H1 (cell line): ENCODE measurements around the gene PEAK1. TPM values are rescaled to one million over a fixed set of nuclear protein-coding genes. Genes with fewer than 3 reads are reported as not detected.
"Not testable (repeated sequence)": the region's sequence is repeated elsewhere in the genome, so short reads cannot be mapped to it uniquely, and the experiment has no call there.

Experiments used
- CTCF ChIA-PET: fragments of 300-600 bp; sonication (Branson Sonifier 250); formaldehyde crosslinking; loops from one replicate; lab custom pipeline; 2021; ENCODE audit not compliant: partially characterized antibody; lab: Charles Lee
- POLR2A ChIA-PET: fragments of 300-600 bp; sonication (Branson Sonifier 250); formaldehyde crosslinking; loops from one replicate; lab custom pipeline; 2021; ENCODE audit warnings: inconsistent platforms; ENCODE audit not compliant: partially characterized antibody; lab: Charles Lee
- DNase-seq, 2 experiments: peaks; one replicate each; pipeline versions ENCODE4 v3.0.0 to v3.0.0-alpha.2; 2010 to 2022; ENCODE audit warnings: low spot score in 2 of 2, low read depth in 1 of 2, mixed read lengths in 1 of 2
- FAIRE-seq: peaks from 2 replicates; lab custom pipeline; 2011; peaks lifted over from hg19 to GRCh38; lab: Jason Lieb, UNC
- H2AFZ ChIP-seq: 2 replicates; pipeline ENCODE4 v1.8.1; 2012; ENCODE audit warnings: low read length, inconsistent platforms
- H2AK5ac ChIP-seq: 2 replicates; pipeline ENCODE4 v1.6.1; 2013; ENCODE audit warnings: low read depth, low read length
- H2BK120ac ChIP-seq: replicated peaks from 2 replicates; pipeline ENCODE3; 2013; ENCODE audit warnings: low read depth, low read length, inconsistent platforms
- H2BK12ac ChIP-seq: 2 replicates; pipeline ENCODE4 v1.6.1; 2013; ENCODE audit warnings: low read depth, low read length
- H2BK15ac ChIP-seq: 2 replicates; pipeline ENCODE4 v1.6.1; 2013; ENCODE audit warnings: low read length
- H2BK20ac ChIP-seq: 2 replicates; pipeline ENCODE4 v1.6.1; 2013; ENCODE audit warnings: low read length
- H2BK5ac ChIP-seq: 2 replicates; pipeline ENCODE4 v1.6.1; 2013; ENCODE audit warnings: low read depth, low read length
- H3K14ac ChIP-seq: 2 replicates; pipeline ENCODE4 v1.6.1; 2013; ENCODE audit warnings: inconsistent platforms; ENCODE audit not compliant: insufficient read length
- H3K18ac ChIP-seq: 2 replicates; pipeline ENCODE4 v1.6.1; 2013; ENCODE audit warnings: low read length; ENCODE audit errors: extremely low read depth
- H3K23ac ChIP-seq: 2 replicates; pipeline ENCODE4 v1.6.1; 2013; ENCODE audit warnings: inconsistent platforms; ENCODE audit not compliant: insufficient read length
- H3K23me2 ChIP-seq: 2 replicates; pipeline ENCODE4 v1.6.1; 2013; ENCODE audit warnings: low read depth, low read length
- H3K27ac ChIP-seq: 2 replicates; pipeline ENCODE4 v1.6.1; 2011; ENCODE audit warnings: low read depth, low read length, inconsistent platforms
- H3K27me3 ChIP-seq, 4 experiments: replicated peaks in 1 of 4; 1 replicate in 1 of 4; 2 replicates in 3 of 4; pipeline versions ENCODE4 v1.6.1 to v1.8.1; 2011 to 2013; ENCODE audit warnings: low read length in 3 of 4, mild to moderate bottlenecking in 3 of 4, inconsistent platforms in 2 of 4, mixed read lengths in 2 of 4, moderate library complexity in 1 of 4; ENCODE audit not compliant: control insufficient read depth in 3 of 4, insufficient read depth in 3 of 4; ENCODE audit errors: extremely low read depth in 1 of 4
- H3K36me3 ChIP-seq, 4 experiments: 2 replicates each; pipeline versions ENCODE4 v1.6.1 to v1.8.1; 2011 to 2013; ENCODE audit warnings: mild to moderate bottlenecking in 4 of 4, low read length in 3 of 4, moderate library complexity in 2 of 4, control low read depth in 1 of 4, inconsistent platforms in 1 of 4; ENCODE audit not compliant: insufficient read depth in 4 of 4, control insufficient read depth in 2 of 4
- H3K4ac ChIP-seq: replicated peaks from 2 replicates; pipeline ENCODE3; 2013; ENCODE audit warnings: low read length, low read depth, mixed read lengths, inconsistent platforms; ENCODE audit not compliant: insufficient read length
- H3K4me1 ChIP-seq, 4 experiments: replicated peaks in 1 of 4; 1 replicate in 1 of 4; 2 replicates in 3 of 4; pipeline versions ENCODE4 v1.6.1 to v1.8.1; 2011 to 2013; ENCODE audit warnings: low read length in 3 of 4, inconsistent platforms in 2 of 4, mixed read lengths in 1 of 4; ENCODE audit not compliant: insufficient read depth in 4 of 4, control insufficient read depth in 3 of 4
- H3K4me2 ChIP-seq, 2 experiments: 2 replicates each; pipeline versions ENCODE4 v1.6.1 to v1.8.1; 2011 to 2013; ENCODE audit warnings: low read depth in 2 of 2, low read length in 2 of 2, control low read depth in 1 of 2, inconsistent platforms in 1 of 2, mild to moderate bottlenecking in 1 of 2; ENCODE audit not compliant: insufficient read depth in 1 of 2
- H3K4me3 ChIP-seq, 4 experiments: fragments of 200-600, 300-600 bp in 1 of 4; sonication (generic), shearing (Covaris generic), sonication (Bioruptor Twin) in 1 of 4; 2 replicates each; pipeline versions ENCODE4 v1.5.1 to v1.8.1; 2011 to 2016; ENCODE audit warnings: low read length in 4 of 4, low read depth in 3 of 4, control low read depth in 2 of 4, inconsistent platforms in 2 of 4, mild to moderate bottlenecking in 2 of 4, mixed read lengths in 1 of 4, moderate library complexity in 1 of 4; ENCODE audit not compliant: insufficient read depth in 2 of 4; ENCODE audit errors: extremely low read depth in 1 of 4
- H3K56ac ChIP-seq: replicated peaks from 2 replicates; pipeline ENCODE3; 2013; ENCODE audit warnings: low read depth, mild to moderate bottlenecking, mixed read lengths, low read length, inconsistent platforms; ENCODE audit not compliant: insufficient read length
- H3K79me1 ChIP-seq: 2 replicates; pipeline ENCODE4 v1.6.1; 2013; ENCODE audit warnings: low read depth, low read length, control low read depth
- H3K79me2 ChIP-seq, 2 experiments: 2 replicates each; pipeline versions ENCODE4 v1.6.1 to v1.8.1; 2012 to 2013; ENCODE audit warnings: low read length in 2 of 2, mild to moderate bottlenecking in 2 of 2, inconsistent platforms in 1 of 2; ENCODE audit not compliant: insufficient read depth in 2 of 2, control insufficient read depth in 1 of 2
- H3K9ac ChIP-seq, 4 experiments: replicated peaks in 1 of 4; 1 replicate in 1 of 4; 2 replicates in 3 of 4; pipeline versions ENCODE4 v1.6.1 to v1.8.1; 2011 to 2013; ENCODE audit warnings: low read depth in 3 of 4, low read length in 3 of 4, control low read depth in 2 of 4, mild to moderate bottlenecking in 2 of 4, moderate library complexity in 2 of 4, inconsistent platforms in 1 of 4; ENCODE audit errors: extremely low read depth in 1 of 4
- H3K9me3 ChIP-seq, 2 experiments: 2 replicates each; pipeline versions ENCODE4 v1.6.1 to v1.8.1; 2012 to 2013; ENCODE audit warnings: mild to moderate bottlenecking in 2 of 2, moderate library complexity in 2 of 2, control low read depth in 1 of 2, inconsistent platforms in 1 of 2, low read depth in 1 of 2, low read length in 1 of 2, mixed read lengths in 1 of 2; ENCODE audit not compliant: insufficient read depth in 2 of 2
- H4K20me1 ChIP-seq, 2 experiments: replicated peaks in 1 of 2; 2 replicates each; pipeline versions ENCODE3 to v1.8.1; 2011 to 2013; ENCODE audit warnings: inconsistent platforms in 2 of 2, low read length in 2 of 2, mild to moderate bottlenecking in 1 of 2; ENCODE audit not compliant: insufficient read depth in 2 of 2, control insufficient read depth in 1 of 2
- H4K5ac ChIP-seq: 2 replicates; pipeline ENCODE4 v1.6.1; 2013; ENCODE audit warnings: low read length, low read depth, mixed read lengths, inconsistent platforms; ENCODE audit not compliant: insufficient read length
- H4K8ac ChIP-seq: 2 replicates; pipeline ENCODE4 v1.8.0; 2013; ENCODE audit warnings: mild to moderate bottlenecking, moderate library complexity, low read length, inconsistent platforms; ENCODE audit not compliant: insufficient read depth; ENCODE audit errors: extremely low read depth
- H4K91ac ChIP-seq: replicated peaks from 2 replicates; pipeline ENCODE3; 2013; ENCODE audit warnings: low read length, mixed read lengths, inconsistent platforms; ENCODE audit not compliant: insufficient read length
- WGBS, 2 experiments: shearing (Covaris generic) in 1 of 2; methylation state at CpG; one replicate each; pipeline versions ENCODE4 v1.1.6 to v1.1.7; 2013 to 2015; ENCODE audit warnings: low lambda C conversion rate in 2 of 2, mixed read lengths in 2 of 2, inconsistent platforms in 1 of 2, low coverage in 1 of 2, missing lambda C conversion rate in 1 of 2; ENCODE audit not compliant: insufficient replicate concordance in 2 of 2, insufficient coverage in 1 of 2, insufficient read length in 1 of 2; ENCODE audit errors: extremely low coverage in 1 of 2, missing lambda C conversion rate in 1 of 2; 5-methylcytosine and 5-hydroxymethylcytosine counted together
- polyA plus RNA-seq, 7 experiments: library from polyadenylated mRNA; depleted of rRNA in 3 of 7; stranded (reverse) in 5 of 7; unstranded in 2 of 7; fragments of >200 nt in 5 of 7; fragments of 200-250 nt in 2 of 7; gene quantifications; 1 replicate in 5 of 7; 2 replicates in 1 of 7; 4 replicates in 1 of 7; pipeline versions ENCODE4 v1.2.1 to v1.2.3, GENCODE V29; 2011 to 2013; ENCODE audit warnings: missing spikeins in 2 of 7, mixed read lengths in 2 of 7
- total RNA-seq: library from RNA; stranded (reverse); fragmentation: NEBNext Ultra II Directional; extraction: Animal tissue kit (Norgen Biotek cat#: 25700); gene quantifications from 2 replicates; pipeline ENCODE4 v1.2.1, GENCODE V29; 2021

Gene PEAK1
- total and polyA plus RNA-seq, 2 of the 8 experiments (the other 6 are each of a cell fraction or from before 2014, with no cell fraction given): 8.8 to 44.8 TPM

- not testable (repeated sequence) for H2BK12ac ChIP-seq, H4K91ac ChIP-seq, H3K9me3 ChIP-seq, H4K8ac ChIP-seq, H3K23me2 ChIP-seq, H3K4me3 ChIP-seq, H4K5ac ChIP-seq, H3K4ac ChIP-seq, H2BK5ac ChIP-seq, H3K79me1 ChIP-seq, H4K20me1 ChIP-seq, H3K36me3 ChIP-seq, H2AFZ ChIP-seq, FAIRE-seq, H3K4me2 ChIP-seq, H3K4me1 ChIP-seq, H3K23ac ChIP-seq, H3K27me3 ChIP-seq, H3K56ac ChIP-seq, H3K18ac ChIP-seq, DNase-seq, H2BK120ac ChIP-seq, H2BK15ac ChIP-seq, H3K14ac ChIP-seq, H3K9ac ChIP-seq, H2AK5ac ChIP-seq, H2BK20ac ChIP-seq, H3K27ac ChIP-seq
- H3K79me2 ChIP-seq: peaks cover 0 to 91% of the 10 kb centered on the region in 2 experiments; a peak in 3 of 4 replicates
- 93% methylated on average over 7 of the region's 7 CpGs; no CpG with 5 or more reads in 1 of the 2 experiments for WGBS, 2 experiments
- POLR2A ChIA-PET: interaction anchor here (0.9 to 1.3 kb wide), 2 partner anchors 9 to 134 kb away, joined by 3 to 5 read pairs; no protein-coding TSS in a partner anchor
- CTCF ChIA-PET: interaction anchor here (1.0 to 1.7 kb wide), 3 partner anchors 9 to 292 kb away, joined by 3 to 5 read pairs (median 5); partner anchors contain the start of gene PEAK1
These were observed 9.8 kb downstream of the PEAK1 start for GRCh38 chr15:77410157-77410500.
